SH-SY5Y (cell line): ENCODE data around the gene ATP8A2.

Source experiments
- GATA2 ChIP-seq: IDR thresholded peaks from 2 replicates; pipeline ENCODE4 v1.6.1; 2011; ENCODE audit warnings: mild to moderate bottlenecking, low read depth, low read length
- GATA3 ChIP-seq: IDR thresholded peaks from 2 replicates; pipeline ENCODE4 v1.6.1; 2011; ENCODE audit warnings: low read depth, mild to moderate bottlenecking, low read length, moderate library complexity

DNA sequence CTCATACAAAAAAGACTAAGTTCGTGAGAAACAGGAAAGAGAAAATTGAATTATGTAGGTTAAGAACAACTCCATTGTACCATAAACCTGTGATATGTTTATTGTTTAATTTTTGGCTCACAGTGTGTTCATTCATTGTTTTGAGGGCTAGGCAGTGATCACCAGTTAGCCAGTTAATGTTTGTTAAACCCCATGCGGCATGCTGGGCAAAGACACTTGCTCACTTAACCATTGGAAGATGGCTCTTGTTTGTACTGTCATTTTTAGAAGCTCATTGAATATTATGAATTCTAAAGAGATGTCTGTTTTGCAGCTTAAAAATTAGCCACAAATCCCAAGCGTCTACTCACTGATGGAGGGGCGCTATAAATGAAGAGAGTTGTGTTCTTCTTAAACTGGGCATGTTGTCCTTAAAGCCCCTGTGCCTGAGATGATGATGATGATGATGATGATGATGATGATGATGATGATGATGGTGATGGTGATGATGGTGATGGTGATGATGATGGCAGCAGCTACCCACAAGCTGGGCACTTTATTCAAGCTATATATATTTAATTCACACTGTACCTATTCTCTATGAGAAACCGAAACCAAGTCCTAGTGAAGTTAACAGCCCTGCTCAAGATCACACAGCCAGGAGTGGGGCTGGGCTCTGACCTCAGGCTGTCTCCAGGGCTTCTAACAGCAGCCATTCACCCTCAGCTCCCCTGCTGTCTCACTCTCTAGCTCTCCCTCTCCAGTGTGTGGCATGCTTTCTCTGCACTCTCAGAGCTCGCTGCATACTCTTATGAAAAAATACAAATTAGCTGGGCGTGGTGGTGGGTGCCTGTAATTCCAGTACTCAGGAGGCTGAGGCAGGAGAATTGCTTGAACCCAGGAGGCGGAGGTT is 510.9 kb downstream of the ATP8A2 start:
- no peak for TF ChIP-seq GATA2
- TF ChIP-seq GATA3, result no peak
